ENCODE measurements around the gene RTP2. TPM values are rescaled to one million over a fixed set of nuclear protein-coding genes. Genes with fewer than 3 reads are reported as not detected.

Gene RTP2
- total and polyA plus RNA-seq, 9 donors, result not detected

DNA sequence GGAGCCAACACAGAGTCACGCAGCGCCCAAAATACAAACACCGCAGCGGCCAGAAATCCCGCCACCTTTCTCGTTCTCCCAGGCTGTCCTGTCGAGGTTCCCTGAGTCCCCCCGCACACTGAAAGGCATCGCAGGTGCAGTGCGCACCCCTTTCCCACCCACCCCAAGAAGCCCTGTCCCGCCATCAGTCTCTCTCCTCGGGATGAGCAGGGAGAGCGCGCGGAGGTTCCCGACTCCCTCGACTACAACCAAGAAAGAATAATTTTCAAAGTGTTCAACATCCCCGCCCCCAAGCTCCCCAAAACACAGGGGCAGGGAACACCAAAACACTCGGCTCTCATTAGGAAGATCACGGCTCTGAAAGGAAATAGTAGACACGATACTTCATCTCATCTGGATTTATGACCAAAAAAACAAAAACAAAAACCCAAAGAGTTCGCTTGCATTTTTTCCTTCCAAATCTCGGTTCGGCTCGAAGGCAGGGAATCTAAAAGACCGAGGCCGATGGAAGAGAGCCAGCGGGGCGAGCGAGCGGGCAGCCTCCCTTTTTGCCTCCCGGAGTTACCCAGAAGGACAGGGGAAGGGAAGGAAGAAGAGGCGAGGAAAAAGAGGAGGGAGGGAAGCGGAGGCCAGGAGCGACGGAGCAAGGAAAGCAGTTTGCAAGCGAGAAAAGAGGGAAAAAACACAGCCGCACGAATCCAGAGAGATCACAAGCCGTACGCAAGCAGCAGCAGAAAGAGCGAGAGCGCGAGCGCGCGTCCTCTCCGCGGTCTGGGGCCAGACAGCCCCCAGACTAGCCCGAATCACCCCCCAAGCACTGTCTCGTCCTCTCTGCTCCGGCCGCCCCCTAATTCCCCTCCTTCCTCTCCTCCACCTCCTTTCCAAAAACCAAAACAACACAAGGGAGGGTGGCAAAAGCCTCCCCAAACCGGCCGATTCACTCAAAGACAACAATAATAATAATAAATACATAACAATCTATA is 42.1 kb upstream of the RTP2 start:
- WGBS (ENCODE audit: insufficient coverage), result under 1% methylated on average over 39 of the region's 55 CpGs
- H3K27me3 ChIP-seq (ENCODE audit: control insufficient read depth, insufficient read depth, low read length), result peaks cover 9% of the 10 kb centered on the region
- no peaks in the 10 kb centered on the region for H3K36me3 ChIP-seq (ENCODE audit: control insufficient read depth, insufficient read depth, low read length)
- peak overlapping the region; percentile 58 for H3K4me3 ChIP-seq (ENCODE audit: low read length)
- no peaks in the 10 kb centered on the region for H3K9me3 ChIP-seq (replicated peaks; ENCODE audit: control insufficient read depth, low read depth, low read length)
- DNase-seq, result peak; percentile 92
- H3K27ac ChIP-seq (ENCODE audit: low read length), result peak overlapping the region; percentile 97
- H3K4me1 ChIP-seq (ENCODE audit: control insufficient read depth, insufficient read depth, low read length), result peaks cover 43% of the 10 kb centered on the region

GRCh38 chr3:187743195-187744141 is 41.1 kb upstream of the RTP2 start:
- Histone ChIP-seq H3K27me3 (ENCODE audit: control insufficient read depth, insufficient read depth, low read length) (peaks cover 9% of the 10 kb centered on the region), H3K4me1 (ENCODE audit: control insufficient read depth, insufficient read depth, low read length) (peaks cover 43% of the 10 kb centered on the region), H3K9me3 (replicated peaks; ENCODE audit: control insufficient read depth, low read depth, low read length) (no peaks in the 10 kb centered on the region), H3K36me3 (ENCODE audit: control insufficient read depth, insufficient read depth, low read length) (no peaks in the 10 kb centered on the region), H3K4me3 (ENCODE audit: low read length) (peak overlapping the region; percentile 58), H3K27ac (ENCODE audit: low read length) (peak overlapping the region; percentile 97)
- 0% methylated on average over 29 of the region's 45 CpGs for WGBS (ENCODE audit: insufficient coverage)
- peak; percentile 84 for DNase-seq

DNA sequence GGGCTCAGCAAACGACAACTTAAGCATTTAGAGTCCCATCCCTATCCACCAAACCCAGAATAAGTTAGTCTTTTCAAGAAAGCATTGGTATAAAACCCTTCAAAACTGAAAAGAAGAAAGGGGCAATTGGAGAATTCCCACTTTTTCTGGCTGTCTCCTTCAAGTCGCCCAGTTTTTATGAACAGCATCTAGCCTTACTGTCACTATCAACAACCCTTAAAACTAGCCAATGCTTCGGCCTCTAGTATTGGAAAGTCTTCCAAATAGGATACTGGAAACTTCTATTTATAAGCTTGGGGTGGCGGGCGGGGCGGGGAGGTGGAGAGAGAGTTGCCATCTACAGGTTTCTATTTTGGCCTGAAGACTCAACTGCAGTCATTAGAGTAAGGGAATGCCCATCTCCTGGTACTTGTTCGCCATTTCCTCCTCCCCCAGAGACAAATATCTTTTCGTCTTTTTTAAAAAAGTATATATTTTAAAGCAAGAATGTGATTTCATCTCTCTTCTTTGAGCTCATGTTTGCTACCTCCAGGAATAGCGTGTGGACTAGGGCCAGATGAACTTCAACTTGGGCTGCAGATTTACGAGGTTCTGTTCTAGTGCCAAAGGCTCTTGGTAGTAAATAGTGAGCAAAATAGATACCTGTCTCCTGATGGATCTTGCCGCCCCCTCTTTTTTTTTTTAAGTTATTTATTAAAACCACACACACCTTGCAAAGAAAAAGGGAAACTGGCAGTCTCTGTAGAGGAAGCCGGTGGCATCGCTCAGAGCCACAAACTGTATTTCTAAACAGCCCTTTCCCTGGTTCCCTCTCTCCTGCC is 40.2 kb upstream of the RTP2 start:
- peaks cover 42% of the 10 kb centered on the region for H3K4me1 ChIP-seq (ENCODE audit: control insufficient read depth, insufficient read depth, low read length)
- no peaks in the 10 kb centered on the region for H3K9me3 ChIP-seq (replicated peaks; ENCODE audit: control insufficient read depth, low read depth, low read length)
- DNase-seq, result peak; percentile 66
- H3K27ac ChIP-seq (ENCODE audit: low read length), result peak overlapping the region; percentile 97
- H3K4me3 ChIP-seq (ENCODE audit: low read length), result peak overlapping the region; percentile 58
- H3K36me3 ChIP-seq (ENCODE audit: control insufficient read depth, insufficient read depth, low read length), result no peaks in the 10 kb centered on the region
- WGBS (ENCODE audit: insufficient coverage), result 20% methylated on average over 1 of the region's 13 CpGs
- H3K27me3 ChIP-seq (ENCODE audit: control insufficient read depth, insufficient read depth, low read length), result peaks cover 9% of the 10 kb centered on the region

DNA sequence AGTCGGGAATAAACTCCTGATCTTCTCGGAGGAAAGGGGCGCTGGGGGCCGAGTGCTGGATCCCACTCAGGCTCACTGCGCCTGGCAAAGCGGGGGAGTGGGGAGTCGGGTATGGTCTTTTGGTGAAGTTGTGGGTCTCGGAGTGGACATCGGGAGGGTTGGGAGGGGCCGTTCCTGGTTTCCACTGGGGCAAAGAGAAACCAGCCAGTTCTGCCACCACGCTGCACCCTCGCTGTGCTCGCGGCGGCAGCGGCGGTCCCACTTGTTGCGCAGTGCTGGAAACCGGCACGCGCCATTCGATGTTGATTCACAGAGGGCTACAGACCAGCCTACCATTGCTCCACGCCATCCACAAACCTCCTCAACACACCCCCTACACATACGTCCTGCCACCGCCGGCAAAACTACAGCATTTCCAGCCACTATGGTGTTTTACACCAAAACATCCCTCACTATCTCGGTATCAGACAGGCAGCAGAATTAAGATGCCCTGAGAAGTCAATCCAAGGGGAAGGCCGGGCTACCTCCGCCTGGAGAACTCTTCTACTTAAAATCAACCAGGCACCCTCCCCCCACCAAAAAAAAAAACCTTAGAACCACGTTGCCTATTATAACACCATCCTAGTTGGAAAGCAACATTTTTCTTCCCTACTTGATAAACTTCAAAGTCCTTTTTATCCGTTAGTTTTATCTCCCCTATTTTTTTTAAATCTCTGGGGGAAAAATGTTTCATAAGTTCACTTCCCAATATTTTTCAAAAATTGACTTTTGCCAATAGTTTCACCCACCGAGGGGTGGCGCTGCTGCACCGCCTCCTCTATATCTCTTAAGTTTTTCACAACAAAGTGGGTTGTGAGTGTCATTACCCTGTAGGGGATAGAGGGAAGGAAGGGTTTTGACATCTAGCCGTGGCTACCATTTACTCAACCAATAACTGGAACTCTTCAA is 39.3 kb upstream of the RTP2 start:
- Histone ChIP-seq H3K27ac (ENCODE audit: low read length) (peak overlapping the region; percentile 97), H3K27me3 (ENCODE audit: control insufficient read depth, insufficient read depth, low read length) (peaks cover 14% of the 10 kb centered on the region), H3K4me1 (ENCODE audit: control insufficient read depth, insufficient read depth, low read length) (peaks cover 45% of the 10 kb centered on the region), H3K36me3 (ENCODE audit: control insufficient read depth, insufficient read depth, low read length) (no peaks in the 10 kb centered on the region), H3K4me3 (ENCODE audit: low read length) (peak overlapping the region; percentile 66), H3K9me3 (replicated peaks; ENCODE audit: control insufficient read depth, low read depth, low read length) (no peaks in the 10 kb centered on the region)
- under 1% methylated on average over 26 of the region's 35 CpGs for WGBS (ENCODE audit: insufficient coverage)
- DNase-seq, result peak; percentile 84

GRCh38 chr3:187740421-187741399 is 38.4 kb upstream of the RTP2 start:
- Histone ChIP-seq H3K27me3 (ENCODE audit: control insufficient read depth, insufficient read depth, low read length) (peaks cover 16% of the 10 kb centered on the region), H3K4me3 (ENCODE audit: low read length) (peak overlapping the region; percentile 66), H3K27ac (ENCODE audit: low read length) (peak overlapping the region; percentile 97), H3K4me1 (ENCODE audit: control insufficient read depth, insufficient read depth, low read length) (peaks cover 54% of the 10 kb centered on the region), H3K9me3 (replicated peaks; ENCODE audit: control insufficient read depth, low read depth, low read length) (no peaks in the 10 kb centered on the region), H3K36me3 (ENCODE audit: control insufficient read depth, insufficient read depth, low read length) (no peaks in the 10 kb centered on the region)
- peak; percentile 83 for DNase-seq
- WGBS (ENCODE audit: insufficient coverage), result 3% methylated on average over 14 of the region's 39 CpGs

DNA sequence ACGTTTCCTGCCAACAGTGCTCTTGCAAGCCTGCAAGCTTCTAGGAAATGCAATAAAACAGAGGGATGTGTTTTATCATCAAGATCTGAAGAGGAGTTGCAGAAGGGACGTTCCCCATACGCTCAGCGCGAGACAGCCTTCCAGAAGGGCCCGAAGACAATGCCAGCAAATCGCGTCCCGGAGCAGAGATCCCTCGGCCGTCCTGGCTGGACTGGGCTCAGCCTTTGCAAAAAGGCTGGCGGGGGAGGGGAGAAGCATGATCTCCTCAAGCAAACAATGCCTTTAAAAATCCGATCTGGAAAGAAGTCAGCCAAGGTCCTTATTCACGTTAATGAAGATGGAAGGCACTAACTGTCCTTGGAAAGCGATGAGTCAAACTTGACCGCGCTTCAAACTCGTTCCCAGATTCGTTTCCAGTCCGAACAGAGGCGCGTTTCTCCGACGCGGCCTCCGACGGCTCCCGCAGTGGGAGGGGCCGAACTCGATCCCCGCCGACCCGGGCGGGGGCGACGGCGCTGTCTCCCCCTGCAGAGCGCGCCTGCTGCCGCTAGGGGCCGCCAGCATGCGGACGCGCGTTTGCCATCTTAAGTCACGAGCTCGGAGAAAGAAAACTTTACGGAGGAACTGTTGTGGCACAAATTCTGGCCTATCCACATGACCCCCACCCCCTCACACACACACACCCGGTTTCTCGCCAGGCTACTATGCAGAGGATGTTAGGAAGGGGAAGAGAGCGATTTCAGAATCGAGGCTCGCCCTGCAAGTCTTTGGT is 37.4 kb upstream of the RTP2 start:
- Histone ChIP-seq H3K36me3 (ENCODE audit: control insufficient read depth, insufficient read depth, low read length) (no peaks in the 10 kb centered on the region), H3K4me3 (ENCODE audit: low read length) (peak overlapping the region; percentile 66), H3K27ac (ENCODE audit: low read length) (peak overlapping the region; percentile 97), H3K27me3 (ENCODE audit: control insufficient read depth, insufficient read depth, low read length) (peaks cover 16% of the 10 kb centered on the region), H3K4me1 (ENCODE audit: control insufficient read depth, insufficient read depth, low read length) (peaks cover 54% of the 10 kb centered on the region), H3K9me3 (replicated peaks; ENCODE audit: control insufficient read depth, low read depth, low read length) (no peaks in the 10 kb centered on the region)
- DNase-seq, result peak; percentile 97
- WGBS (ENCODE audit: insufficient coverage), result under 1% methylated on average over 41 of the region's 53 CpGs

DNA sequence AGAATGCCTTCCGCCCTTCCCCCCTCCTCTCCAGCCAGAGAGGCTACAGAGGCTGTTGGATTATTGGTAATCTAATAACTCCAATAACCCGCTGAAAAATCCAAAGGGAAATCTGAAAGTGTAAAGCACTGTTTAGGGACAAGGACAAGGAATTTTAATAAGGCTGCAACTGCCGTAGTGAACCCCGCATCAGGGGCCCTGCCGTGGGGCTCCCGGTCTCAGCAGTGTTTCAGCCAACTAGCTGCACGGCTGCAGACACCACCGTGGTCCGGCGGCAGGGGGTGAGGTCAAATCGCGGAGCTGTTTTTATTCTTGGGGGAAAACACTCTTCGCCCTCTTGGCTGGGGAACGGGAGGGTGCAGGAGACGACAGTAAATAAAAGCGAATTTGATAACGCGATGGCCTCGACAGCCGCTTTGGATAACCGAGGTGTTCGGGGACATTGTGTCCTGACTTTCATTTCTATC is 36.8 kb upstream of the RTP2 start:
- no peak for DNase-seq
- H3K36me3 ChIP-seq (ENCODE audit: control insufficient read depth, insufficient read depth, low read length), result no peaks in the 10 kb centered on the region
- 2% methylated on average over 13 of the region's 22 CpGs for WGBS (ENCODE audit: insufficient coverage)
- H3K4me3 ChIP-seq (ENCODE audit: low read length), result peak overlapping the region; percentile 66
- peak overlapping the region; percentile 97 for H3K27ac ChIP-seq (ENCODE audit: low read length)
- H3K27me3 ChIP-seq (ENCODE audit: control insufficient read depth, insufficient read depth, low read length), result peaks cover 16% of the 10 kb centered on the region
- H3K4me1 ChIP-seq (ENCODE audit: control insufficient read depth, insufficient read depth, low read length), result peaks cover 54% of the 10 kb centered on the region
- H3K9me3 ChIP-seq (replicated peaks; ENCODE audit: control insufficient read depth, low read depth, low read length), result no peaks in the 10 kb centered on the region

All from muscle of leg (tissue), 11 donors.